GM19372 (cell line): Measurements from ENCODE around the gene TMC1.
"Not testable (repeated sequence)": the region's sequence is repeated elsewhere in the genome, so short reads cannot be mapped to it uniquely, and the experiment has no call there.

Experiments used
- ATAC-seq: cut with Tn5 transposase; IDR thresholded peaks from one replicate; pipeline ENCODE4 v1.9.1; 2021; ENCODE audit warnings: mild to moderate bottlenecking, low read depth, moderate library complexity; ENCODE audit not compliant: unreplicated experiment

The TMC1 gene

DNA sequence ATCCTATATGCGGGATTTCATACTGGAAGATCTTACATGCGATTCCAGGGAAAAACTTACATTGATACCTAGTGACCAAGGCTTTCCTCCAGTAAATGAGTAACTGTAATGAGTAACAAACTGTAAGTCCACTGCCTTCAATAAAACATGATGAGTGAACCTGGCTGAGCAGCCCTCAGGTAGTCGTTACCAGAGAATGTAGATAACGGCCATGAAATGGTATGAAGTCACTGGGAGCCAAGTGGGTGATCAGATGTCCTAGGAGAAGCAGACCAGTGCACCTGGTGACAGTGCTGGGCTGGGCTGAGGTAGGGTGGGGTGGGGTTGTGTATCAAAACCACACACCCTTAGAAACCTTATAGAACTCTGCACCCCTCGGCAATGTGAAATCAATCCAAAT lies 227.9 kb downstream of the TMC1 start:
- no peak for ATAC-seq

DNA sequence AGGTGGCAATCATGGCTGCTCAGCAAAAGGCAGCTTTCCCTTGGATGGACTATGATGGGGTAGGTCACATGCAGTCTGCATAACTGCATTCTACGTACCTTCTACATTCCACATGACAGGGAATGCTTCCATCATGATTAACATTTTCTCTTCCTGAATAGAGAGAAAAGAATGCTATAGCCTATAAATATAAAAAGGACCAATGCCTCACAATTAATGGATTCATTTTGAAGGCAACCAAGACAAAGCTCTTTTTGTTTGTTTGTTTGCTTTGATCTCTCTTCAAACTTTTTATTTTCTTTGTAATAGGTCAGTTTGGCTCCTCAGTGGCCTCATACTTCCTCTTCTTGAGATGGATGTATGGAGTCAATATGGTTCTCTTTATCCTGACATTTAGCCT lies 230.1 kb downstream of the TMC1 start:
- ATAC-seq = no peak

DNA sequence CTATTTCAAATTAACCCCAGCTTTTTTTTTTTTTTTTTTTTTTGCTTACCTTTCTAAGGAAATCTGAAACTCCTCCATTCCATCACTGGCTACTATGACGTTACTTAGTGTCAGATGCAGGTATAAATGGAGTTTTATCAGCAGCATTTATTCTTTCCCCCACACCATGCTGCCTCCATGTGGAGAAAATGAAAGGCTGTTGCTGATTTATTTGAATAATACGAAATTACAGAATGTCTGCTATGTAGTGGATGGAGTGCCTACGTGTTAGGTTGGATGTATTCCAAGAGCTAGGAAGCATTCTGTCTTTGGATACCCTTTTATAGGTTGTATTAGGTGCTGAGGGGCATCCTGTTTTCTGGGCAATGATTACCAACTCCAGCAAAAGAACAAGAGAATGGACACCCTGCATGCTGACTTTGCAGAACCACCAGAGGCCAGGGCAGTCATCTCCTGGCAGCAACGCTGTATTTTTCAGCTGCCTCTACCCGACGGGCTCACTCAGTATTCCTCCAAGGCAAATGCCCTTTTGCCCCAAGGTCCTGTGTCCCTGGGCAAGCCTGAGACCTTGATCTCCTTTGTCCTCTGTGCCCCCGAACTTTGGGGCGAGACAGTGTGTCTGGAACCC lies 232.0 kb downstream of the TMC1 start:
- ATAC-seq = no peak

DNA sequence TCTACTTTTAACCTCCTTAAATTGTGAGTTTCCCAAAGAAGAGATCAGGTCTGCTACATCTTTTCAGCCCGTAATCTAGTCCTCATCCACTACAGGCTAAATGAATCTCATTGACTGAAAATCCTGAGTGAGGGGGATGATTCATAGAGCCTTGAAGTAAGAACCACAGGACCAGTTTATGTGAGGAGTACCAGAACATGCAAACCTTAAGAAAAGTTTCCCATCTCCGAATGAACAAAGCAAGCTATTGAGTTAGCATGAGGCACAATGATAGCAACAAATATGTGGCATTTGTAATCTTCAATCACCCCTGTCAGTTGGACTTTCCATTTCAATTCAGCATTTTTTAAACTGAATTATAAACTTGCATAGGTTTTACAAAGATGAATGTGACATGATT lies 234.4 kb downstream of the TMC1 start:
- ATAC-seq = no peak

DNA sequence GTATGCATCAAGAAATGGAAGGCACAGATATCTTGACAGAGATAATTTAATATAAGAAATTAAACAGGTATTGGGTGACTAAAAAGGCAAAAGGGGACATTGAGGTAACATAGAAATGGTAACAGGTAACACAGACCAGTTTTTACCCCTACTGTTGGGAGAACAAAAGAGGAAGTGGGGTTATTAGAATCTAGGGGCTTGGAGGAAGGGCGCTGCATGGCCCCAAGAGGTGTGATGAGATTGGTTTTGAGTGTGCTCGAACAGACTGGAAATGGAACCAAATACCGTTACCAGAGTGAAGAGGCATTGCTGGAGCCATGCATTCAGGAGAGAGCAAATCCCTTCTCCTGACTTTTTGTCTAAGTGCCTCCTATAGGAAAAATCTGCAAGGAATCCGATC lies 237.5 kb downstream of the TMC1 start:
- no peak for ATAC-seq

DNA sequence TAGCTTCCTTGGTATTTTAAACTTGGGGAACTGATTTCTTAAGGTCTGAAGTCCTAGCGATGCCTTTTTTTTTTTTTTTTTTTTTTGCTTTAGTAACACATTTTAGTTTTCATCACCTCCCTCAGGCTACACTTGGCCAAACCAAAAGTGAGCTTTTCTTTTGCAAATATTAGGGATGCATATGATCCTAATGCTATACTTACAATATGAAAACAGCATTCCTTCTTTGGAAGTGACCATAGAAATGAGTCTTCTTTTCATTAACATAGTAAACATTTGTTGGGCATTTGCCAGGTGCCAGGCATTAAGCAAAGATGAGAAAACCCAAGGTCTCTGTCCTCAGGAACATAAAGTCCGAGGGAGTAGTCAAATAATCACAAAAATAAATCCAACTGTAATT lies 241.6 kb downstream of the TMC1 start:
- no peak for ATAC-seq

DNA sequence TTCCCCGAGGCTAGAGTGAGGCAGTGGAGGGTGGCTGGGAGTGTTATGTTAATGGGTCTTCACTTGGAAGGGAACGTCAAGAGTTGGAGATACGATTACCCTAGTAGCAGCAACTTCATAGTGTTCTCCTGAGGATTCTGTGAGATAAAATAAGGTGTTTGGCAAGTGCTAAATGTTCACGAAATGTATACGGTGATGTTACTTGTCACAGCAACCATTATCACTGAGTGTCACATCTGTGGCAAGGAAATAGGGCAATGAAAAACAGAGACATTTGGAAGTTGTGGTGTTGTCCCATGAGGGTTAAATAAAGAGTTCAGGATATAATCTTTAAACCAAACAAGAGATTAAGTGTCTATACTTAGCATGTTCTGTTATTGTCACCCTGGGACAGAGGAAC lies 248.1 kb downstream of the TMC1 start:
- no peak for ATAC-seq

DNA sequence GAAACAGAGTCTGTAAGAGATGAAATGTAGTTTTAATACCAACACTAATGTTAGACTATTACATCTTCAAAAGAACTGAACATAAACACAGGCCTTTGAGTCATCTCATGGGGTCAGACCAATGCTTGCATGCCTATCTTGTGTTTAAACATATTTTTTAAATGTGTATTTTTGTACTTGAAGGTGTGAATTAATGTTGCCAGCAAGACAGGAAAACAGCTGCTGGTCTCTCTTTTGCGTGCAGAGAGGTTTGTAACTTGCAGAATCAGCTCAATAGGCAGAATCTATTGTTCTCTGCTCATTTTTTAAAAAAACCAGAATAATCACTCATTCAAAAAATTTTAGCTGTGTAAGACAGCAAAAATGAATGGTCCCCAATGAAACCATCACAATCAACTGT lies 251.3 kb downstream of the TMC1 start:
- no peak for ATAC-seq

DNA sequence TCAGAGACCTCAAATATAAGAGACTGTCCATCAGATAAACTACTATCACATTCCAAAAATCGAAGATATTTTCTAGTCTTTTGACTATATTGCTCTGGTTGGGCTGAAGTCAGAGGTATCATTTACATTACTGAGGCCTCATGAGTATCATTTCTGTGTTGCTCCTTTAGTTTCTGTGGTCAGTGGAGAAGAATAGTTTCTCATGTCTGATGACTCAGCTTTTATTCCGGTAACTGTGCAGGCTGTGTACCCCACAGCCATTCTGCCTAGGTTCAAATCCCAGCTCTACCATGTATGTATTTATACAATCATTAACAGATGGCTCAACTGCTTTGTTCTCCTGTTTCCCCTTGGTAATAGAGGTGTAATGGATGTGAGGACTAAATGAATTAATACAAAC lies 252.2 kb downstream of the TMC1 start:
- ATAC-seq = no peak

DNA sequence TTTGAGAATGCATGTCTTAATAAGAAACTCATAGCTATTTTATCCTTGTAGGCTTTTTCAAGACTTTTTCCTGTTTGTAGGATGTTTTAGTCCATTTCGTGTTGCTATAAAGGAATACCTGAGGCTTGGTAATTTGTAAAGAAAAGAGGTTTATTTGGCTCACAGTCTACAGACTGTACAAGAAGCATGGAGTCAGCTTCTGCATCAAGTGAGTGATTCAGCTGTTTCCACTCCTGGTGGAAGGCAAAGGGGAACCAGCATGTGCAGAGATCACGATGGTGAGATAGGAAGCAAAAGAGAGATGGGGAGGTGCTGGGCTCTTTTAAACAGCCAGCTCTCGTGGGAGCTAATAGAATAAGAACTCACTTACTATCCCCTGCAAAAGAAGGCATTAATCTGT lies 254.2 kb downstream of the TMC1 start:
- no peak for ATAC-seq

DNA sequence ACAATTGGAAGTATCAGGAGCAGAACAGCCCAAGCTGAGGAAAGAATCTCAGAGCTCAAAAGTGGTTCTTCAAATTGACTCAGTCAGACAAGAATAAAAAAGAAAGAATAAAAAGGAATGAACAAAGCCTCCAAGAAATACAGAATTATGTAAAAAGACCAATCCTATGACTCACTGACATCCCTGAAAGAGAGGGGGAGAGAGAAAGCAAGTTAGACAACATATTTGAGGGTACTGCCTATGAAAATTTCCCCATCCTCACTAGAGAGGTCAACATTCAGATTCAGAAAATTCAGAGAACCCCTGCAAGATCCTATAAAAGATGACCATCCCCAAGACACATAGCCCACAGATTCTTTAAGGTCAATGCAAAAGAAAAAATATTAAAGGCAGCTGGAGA lies 258.2 kb downstream of the TMC1 start:
- ATAC-seq = no peak

DNA sequence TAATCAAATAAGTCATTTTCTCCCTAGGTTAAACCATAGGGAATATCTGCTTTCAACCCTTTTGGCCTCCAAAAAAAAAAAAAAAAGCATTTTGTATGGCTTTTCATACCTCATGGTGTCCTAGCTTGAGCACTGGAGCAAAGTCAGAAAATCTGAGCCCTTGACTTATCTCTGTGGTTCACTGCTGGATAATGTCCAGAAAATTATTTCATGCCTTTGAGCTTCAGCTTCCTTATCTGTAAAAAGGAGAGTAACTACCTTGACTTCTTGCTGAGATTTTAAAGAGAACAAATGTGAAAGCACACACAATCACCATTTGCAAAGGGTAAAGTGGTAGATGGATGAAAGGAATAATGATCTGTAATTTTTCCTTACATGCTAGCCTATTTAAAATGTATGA lies 265.5 kb downstream of the TMC1 start:
- ATAC-seq = no peak

DNA sequence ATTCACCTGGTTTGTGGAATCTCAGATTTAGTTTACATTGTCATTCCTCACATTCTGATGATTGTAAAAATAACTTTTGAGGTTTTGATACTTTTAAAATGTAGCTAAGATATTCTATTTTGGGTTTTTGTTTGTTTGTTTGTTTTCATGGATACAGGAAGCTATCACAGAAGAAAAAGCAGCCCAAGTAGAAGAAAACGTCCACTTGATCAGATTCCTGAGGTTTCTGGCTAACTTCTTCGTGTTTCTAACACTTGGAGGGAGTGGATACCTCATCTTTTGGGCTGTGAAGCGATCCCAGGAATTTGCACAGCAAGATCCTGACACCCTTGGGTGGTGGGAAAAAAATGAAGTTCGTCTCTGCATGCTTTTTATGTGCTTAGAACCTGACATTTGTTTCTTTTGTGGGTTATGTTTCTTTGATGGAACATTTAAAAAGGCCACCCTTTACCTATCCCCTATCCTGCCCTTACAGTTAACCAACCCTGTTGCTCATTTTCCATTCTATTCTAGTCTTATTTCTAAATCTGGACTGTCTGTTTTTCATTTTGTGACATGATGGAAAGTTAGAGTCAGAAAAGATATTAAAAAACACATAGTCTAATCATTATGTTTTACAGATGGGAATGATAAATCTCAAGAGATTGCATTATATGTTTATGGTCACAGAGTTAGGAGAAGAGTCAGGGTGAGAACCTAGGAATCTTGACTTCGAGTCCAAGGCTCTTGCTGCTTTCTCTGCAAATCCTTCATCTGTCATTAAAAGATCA lies 267.7 kb downstream of the TMC1 start:
- no peak for ATAC-seq

DNA sequence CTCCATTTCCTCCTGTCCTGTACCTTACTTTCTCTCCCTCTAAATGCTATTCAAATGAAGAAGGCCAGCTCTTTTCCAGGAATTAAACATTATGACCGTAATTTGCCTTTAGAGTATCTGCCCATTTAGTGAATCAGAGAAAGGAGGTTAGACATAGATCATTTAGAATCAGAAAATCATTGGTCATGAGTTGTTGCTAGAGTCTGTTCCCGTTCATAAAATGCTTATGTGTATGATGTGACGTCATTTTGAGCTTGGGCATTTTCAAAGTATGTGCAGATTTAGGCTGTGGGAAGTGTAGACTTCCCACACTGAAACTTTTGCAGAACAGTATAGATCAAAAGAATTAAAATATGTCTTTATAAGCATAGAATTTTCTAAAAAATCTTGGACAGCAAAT lies 268.5 kb downstream of the TMC1 start:
- no peak for ATAC-seq

DNA sequence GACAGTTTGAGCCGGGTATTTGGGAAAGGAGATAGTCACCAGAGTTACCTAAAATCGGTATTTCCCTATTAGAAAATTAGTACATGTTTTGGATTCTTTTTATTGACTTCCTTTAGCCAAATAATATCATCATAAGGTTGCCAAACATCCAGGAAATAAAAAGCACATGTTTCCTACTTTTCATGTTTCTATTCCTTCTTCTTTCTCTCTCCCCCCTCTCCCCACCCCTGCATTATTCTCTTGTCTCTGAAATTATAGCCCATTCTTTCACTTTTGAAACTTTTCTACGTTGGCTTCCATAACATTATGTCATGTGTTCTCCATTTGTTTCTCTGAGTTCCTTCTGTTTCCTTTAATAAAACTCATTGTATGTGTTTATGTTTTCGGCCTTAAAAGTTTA lies 269.6 kb downstream of the TMC1 start:
- ATAC-seq = no peak

DNA sequence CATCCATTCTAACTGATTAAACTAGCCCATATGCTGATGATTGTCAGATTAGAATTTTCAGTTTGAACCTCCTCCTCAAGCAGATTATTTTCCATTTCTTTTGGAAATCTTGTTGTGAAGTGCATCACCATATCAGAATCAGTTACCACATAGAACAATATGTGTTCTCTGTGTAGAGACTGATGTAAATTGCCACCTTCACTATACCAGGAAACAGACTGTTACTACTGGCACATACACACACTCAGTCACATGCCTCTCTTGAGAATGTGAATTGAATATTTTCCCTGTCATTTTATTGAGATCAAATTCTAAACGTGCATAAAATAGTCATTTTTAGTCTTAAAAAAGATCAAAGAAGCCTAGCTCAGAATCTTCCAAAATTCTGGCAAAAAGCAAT lies 270.0 kb downstream of the TMC1 start:
- ATAC-seq = no peak

DNA sequence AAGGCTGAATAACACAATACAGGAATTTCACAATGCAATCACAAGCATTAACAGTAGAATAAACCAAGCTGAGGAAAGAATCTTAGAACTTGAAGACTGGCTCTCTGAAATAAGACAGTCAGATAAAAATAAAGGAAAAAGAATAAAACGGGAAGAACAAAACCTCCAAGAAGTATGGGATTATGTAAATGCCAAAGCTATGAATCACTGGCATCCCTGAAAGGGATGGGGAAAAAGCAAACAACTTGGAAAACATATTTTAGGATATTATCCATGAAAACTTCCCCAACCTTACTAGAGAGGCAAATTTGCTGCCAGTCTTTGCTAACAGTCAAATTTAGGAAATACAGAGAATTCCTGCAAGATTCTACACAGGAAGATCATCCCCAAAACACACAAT lies 273.5 kb downstream of the TMC1 start:
- ATAC-seq = no peak

DNA sequence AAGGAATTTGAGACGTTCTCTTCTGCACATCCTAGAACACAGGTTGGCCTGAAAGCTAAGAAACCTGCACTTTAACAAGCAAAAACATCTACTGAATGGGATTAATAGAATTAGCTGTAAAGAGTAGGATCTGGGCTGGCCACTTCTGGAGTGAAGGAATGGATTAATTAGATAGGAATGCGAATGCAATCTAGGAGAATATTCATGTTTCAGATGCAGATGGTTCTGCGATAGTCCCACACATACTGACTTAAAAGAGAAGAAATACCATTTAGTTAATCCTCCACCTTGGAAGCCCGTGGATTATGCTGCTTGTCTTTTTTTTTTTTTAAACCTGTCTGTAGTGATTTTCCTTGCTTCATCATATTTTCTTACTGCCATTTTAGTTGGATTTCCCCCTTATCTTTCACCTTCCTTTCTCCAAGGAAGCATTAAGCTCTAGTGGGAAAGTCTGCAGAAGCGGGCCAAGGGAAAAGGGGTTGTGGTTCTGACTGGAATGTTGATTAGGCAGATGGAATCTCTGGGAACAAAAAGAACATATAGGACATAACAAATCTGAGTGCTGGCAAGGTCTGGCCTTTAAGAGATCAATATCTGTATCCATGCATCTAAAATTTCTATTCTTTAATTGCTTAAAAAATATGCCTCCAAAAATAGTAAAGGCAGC lies 279.1 kb downstream of the TMC1 start:
- no peak for ATAC-seq

DNA sequence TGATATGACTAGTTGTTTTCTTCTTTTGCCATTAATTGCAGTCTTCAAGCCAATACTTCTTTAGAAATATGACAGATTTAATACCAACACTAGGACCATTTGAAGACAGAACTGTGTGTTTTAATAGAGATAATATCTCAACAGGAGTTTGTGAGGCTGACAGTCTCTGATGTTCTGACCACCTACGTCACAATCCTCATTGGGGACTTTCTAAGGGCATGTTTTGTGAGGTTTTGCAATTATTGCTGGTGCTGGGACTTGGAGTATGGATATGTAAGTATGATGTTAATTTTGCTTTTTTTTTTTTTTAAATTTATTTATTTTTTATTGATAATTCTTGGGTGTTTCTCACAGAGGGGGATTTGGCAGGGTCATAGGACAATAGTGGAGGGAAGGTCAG lies 283.8 kb downstream of the TMC1 start:
- no peak for ATAC-seq

DNA sequence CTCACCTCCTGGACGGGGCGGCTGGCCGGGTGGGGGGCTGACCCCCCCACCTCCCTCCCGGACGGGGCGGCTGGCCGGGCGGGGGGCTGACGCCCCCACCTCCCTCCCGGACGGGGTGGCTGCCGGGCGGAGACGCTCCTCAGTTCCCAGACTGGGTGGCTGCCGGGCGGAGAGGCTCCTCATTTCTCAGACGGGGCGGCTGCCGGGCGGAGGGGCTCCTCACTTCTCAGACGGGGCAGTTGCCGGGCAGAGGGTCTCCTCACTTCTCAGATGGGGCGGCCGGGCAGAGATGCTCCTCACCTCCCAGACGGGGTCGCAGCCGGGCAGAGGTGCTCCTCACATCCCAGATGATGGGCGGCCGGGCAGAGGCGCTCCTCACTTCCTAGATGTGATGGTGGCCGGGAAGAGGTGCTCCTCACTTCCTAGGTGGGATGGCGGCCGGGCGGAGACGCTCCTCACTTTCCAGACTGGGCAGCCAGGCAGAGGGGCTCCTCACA lies 285.0 kb downstream of the TMC1 start:
- ATAC-seq = not testable (repeated sequence)

DNA sequence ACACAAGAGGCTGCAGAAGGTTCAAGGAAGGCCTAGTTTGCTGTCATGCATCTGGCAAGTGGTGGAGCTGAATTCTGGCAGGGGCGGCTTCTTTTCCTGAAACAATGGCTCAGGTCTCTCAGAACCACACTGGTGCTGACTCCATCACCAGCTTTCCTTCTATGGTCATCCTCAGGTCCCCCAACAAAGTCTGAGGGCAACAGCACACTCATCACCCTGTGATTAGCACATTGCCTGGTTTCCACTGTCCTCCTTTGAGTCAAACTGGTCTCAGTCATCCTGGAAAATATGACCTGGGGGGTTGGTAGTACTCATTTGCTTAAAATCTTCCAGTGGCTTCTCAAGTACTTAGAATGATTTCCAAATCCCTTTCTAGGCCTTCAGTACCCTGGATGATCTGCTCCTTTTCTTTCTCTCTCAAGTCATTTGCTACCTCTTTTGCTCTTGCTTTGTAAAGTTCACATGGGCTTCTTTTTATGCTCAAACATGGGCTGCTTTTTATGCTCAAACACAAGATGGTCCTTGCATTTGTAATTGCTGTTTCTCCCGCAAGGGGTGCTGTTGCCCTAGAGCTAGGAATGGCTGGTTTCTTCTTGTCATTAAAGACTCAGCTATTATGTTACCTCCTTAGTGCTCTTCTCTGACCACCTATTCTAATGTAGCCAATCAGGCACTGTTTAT lies 286.5 kb downstream of the TMC1 start:
- ATAC-seq = no peak
